DND-41 (cell line): ENCODE measurements around the gene XXYLT1.
A peak's percentile ranks its signal among the peaks of the same experiment; 100 is the strongest.

ENCODE experiments used
- ATAC-seq: fragments of 200-7000 bp; cut with Tn5 transposase; 3 replicates; pipeline ENCODE4 v1.9.1; 2021; ENCODE audit warnings: low read depth; ENCODE audit not compliant: insufficient read depth
- DNase-seq: peaks from one replicate; pipeline ENCODE4 v3.0.0-alpha.2; 2020
- H2AFZ ChIP-seq: 2 replicates; pipeline ENCODE4 v1.6.0; 2012; ENCODE audit warnings: low read depth, low read length
- H3K27ac ChIP-seq: 2 replicates; pipeline ENCODE4 v1.5.1; 2012; ENCODE audit warnings: low read length, inconsistent platforms
- H3K27me3 ChIP-seq: fragments of 200-600 bp; sonication (generic); 2 replicates; pipeline ENCODE4 v1.6.0; 2012; ENCODE audit warnings: low read length, mild to moderate bottlenecking, inconsistent platforms; ENCODE audit not compliant: insufficient read depth, poor library complexity
- H3K36me3 ChIP-seq: 2 replicates; pipeline ENCODE4 v1.5.1; 2012; ENCODE audit warnings: low read length, inconsistent platforms; ENCODE audit not compliant: insufficient read depth
- H3K4me1 ChIP-seq: 2 replicates; pipeline ENCODE4 v1.5.1; 2012; ENCODE audit warnings: mild to moderate bottlenecking, low read length; ENCODE audit not compliant: insufficient read depth
- H3K4me2 ChIP-seq: 2 replicates; pipeline ENCODE4 v1.6.0; 2012; ENCODE audit warnings: mild to moderate bottlenecking, moderate library complexity, low read length, inconsistent platforms; ENCODE audit not compliant: insufficient read depth
- H3K4me3 ChIP-seq, 2 experiments: fragments of 200-600 bp in 1 of 2; shearing (Covaris generic) in 1 of 2; 2 replicates each; pipeline ENCODE4 v1.5.1; 2012 to 2016; ENCODE audit warnings: inconsistent platforms in 2 of 2, low read length in 2 of 2, mild to moderate bottlenecking in 2 of 2, low read depth in 1 of 2, moderate library complexity in 1 of 2
- H3K79me2 ChIP-seq: 2 replicates; pipeline ENCODE4 v1.6.0; 2012; ENCODE audit warnings: low read length, inconsistent platforms; ENCODE audit not compliant: insufficient read depth
- H3K9ac ChIP-seq: 2 replicates; pipeline ENCODE4 v1.6.0; 2012; ENCODE audit warnings: low read depth, mild to moderate bottlenecking, inconsistent platforms, low read length, moderate library complexity
- H3K9me3 ChIP-seq: 2 replicates; pipeline ENCODE4 v1.5.1; 2012; ENCODE audit warnings: low read length, moderate library complexity, mild to moderate bottlenecking, inconsistent platforms; ENCODE audit not compliant: insufficient read depth, severe bottlenecking
- H4K20me1 ChIP-seq: 2 replicates; pipeline ENCODE4 v1.6.0; 2012; ENCODE audit warnings: low read length; ENCODE audit not compliant: insufficient read depth
- CTCF ChIP-seq: IDR thresholded peaks from 2 replicates; pipeline ENCODE4 v1.5.1; 2012; ENCODE audit warnings: borderline replicate concordance, low read length, moderate library complexity, mild to moderate bottlenecking; ENCODE audit not compliant: poor library complexity, severe bottlenecking; ENCODE audit errors: extremely low read depth
- EZH2 ChIP-seq: IDR thresholded peaks from 3 replicates; pipeline ENCODE4 v1.6.1; 2012; ENCODE audit warnings: borderline replicate concordance, low read depth, mild to moderate bottlenecking, moderate library complexity, low read length, inconsistent platforms; ENCODE audit not compliant: severe bottlenecking

XXYLT1 gene

GRCh38 chr3:195240171-195240701 is 30.7 kb downstream of the XXYLT1 start:
- H3K4me2 ChIP-seq, result no peak overlapping the region
- H3K27ac ChIP-seq, result no peak overlapping the region
- no peaks in the 10 kb centered on the region for H3K4me1 ChIP-seq
- no peak for DNase-seq
- peaks cover 18% of the 10 kb centered on the region; the same call in 1 of the 2 replicates for H4K20me1 ChIP-seq
- no peak overlapping the region for H3K4me3 ChIP-seq
- TF ChIP-seq EZH2 (no peak), CTCF (no peak)
- no peak overlapping the region for H2AFZ ChIP-seq
- H3K36me3 ChIP-seq, result 0 out of 2 replicates have a peak, but pooled peaks cover 5% of the 10 kb centered on the region
- 0 out of 2 replicates have a peak, but pooled peaks cover 2% of the 10 kb centered on the region for H3K79me2 ChIP-seq
- H3K9ac ChIP-seq, result no peak overlapping the region
- no peak for ATAC-seq
- no peaks in the 10 kb centered on the region for H3K9me3 ChIP-seq
- H3K27me3 ChIP-seq, result no peaks in the 10 kb centered on the region

- H3K9ac ChIP-seq, result no peak overlapping the region
- peaks cover 18% of the 10 kb centered on the region; the same call in 1 of the 2 replicates for H4K20me1 ChIP-seq
- 0 out of 2 replicates have a peak, but pooled peaks cover 2% of the 10 kb centered on the region for H3K79me2 ChIP-seq
- H2AFZ ChIP-seq, result no peak overlapping the region
- H3K4me2 ChIP-seq, result no peak overlapping the region
- ATAC-seq, result no peak
- H3K4me1 ChIP-seq, result no peaks in the 10 kb centered on the region
- no peak for DNase-seq
- 0 out of 2 replicates have a peak, but pooled peaks cover 5% of the 10 kb centered on the region for H3K36me3 ChIP-seq
- H3K9me3 ChIP-seq, result no peaks in the 10 kb centered on the region
- no peak overlapping the region for H3K4me3 ChIP-seq
- TF ChIP-seq EZH2 (no peak), CTCF (no peak)
- no peaks in the 10 kb centered on the region for H3K27me3 ChIP-seq
- no peak overlapping the region for H3K27ac ChIP-seq
These were observed 31.8 kb downstream of the XXYLT1 start for GRCh38 chr3:195239121-195239520.

GRCh38 chr3:195238586-195239118 is 32.3 kb downstream of the XXYLT1 start:
- no peaks in the 10 kb centered on the region for H3K9me3 ChIP-seq
- no peak overlapping the region for H2AFZ ChIP-seq
- no peak for DNase-seq
- 0 out of 2 replicates have a peak, but pooled peaks cover 2% of the 10 kb centered on the region for H3K79me2 ChIP-seq
- 0 out of 2 replicates have a peak, but pooled peaks cover 5% of the 10 kb centered on the region for H3K36me3 ChIP-seq
- H3K4me1 ChIP-seq, result no peaks in the 10 kb centered on the region
- H4K20me1 ChIP-seq, result peaks cover 14% of the 10 kb centered on the region; the same call in 1 of the 2 replicates
- TF ChIP-seq EZH2 (no peak), CTCF (no peak)
- H3K27me3 ChIP-seq, result no peaks in the 10 kb centered on the region
- no peak overlapping the region for H3K4me2 ChIP-seq
- no peak overlapping the region for H3K27ac ChIP-seq
- H3K9ac ChIP-seq, result no peak overlapping the region
- ATAC-seq, result peak; percentile 58; the same call in 1 of the 3 replicates
- no peak overlapping the region for H3K4me3 ChIP-seq
